PC-3 (cell line): ENCODE data around the gene OCA2. TPM values are rescaled to one million over a fixed set of nuclear protein-coding genes. Genes with fewer than 3 reads are reported as not detected.
"Not testable (repeated sequence)": the region's sequence is repeated elsewhere in the genome, so short reads cannot be mapped to it uniquely, and the experiment has no call there.

Experiments used
- ATAC-seq: fragments of 200-7000 bp; cut with Tn5 transposase; 2 replicates; pipeline ENCODE4 v1.9.1; 2020; ENCODE audit warnings: mild to moderate bottlenecking, moderate library complexity
- BruUV-seq: library from RNA; stranded (reverse); fragments of 400-500 nt; replicated peaks from 2 replicates; lab custom pipeline; 2021; lab: Mats Ljungman, UMichigan
- CTCF ChIA-PET: fragments of 300-600 bp; sonication (Branson Sonifier 250); formaldehyde crosslinking; loops from one replicate; lab custom pipeline; 2022; ENCODE audit warnings: antibody characterized with exemption; lab: Charles Lee
- POLR2A ChIA-PET: fragments of 300-600 bp; sonication (Branson Sonifier 250); formaldehyde crosslinking; loops from one replicate; lab custom pipeline; 2022; ENCODE audit warnings: antibody characterized with exemption; ENCODE audit not compliant: unreplicated experiment; lab: Charles Lee
- DNase-seq: peaks from one replicate; pipeline ENCODE4 v3.0.0-alpha.2; 2015
- H2AFZ ChIP-seq: fragments of 300-600 bp; sonication (generic); 2 replicates; pipeline ENCODE4 v1.6.0; 2016; ENCODE audit warnings: antibody characterized with exemption, low read length
- H3F3A ChIP-seq: fragments of 300-600 bp; sonication (generic); one replicate; pipeline ENCODE4 v1.6.0; 2017; ENCODE audit warnings: antibody characterized with exemption, low read length, control low read depth, mild to moderate bottlenecking; ENCODE audit not compliant: unreplicated experiment
- H3K27ac ChIP-seq: fragments of 300-600 bp; sonication (generic); 2 replicates; pipeline ENCODE4 v1.5.1; 2016; ENCODE audit warnings: mild to moderate bottlenecking, low read length
- H3K27me3 ChIP-seq: fragments of 300-600 bp; sonication (generic); 2 replicates; pipeline ENCODE4 v1.6.1; 2016; ENCODE audit warnings: low read length, mixed read lengths
- H3K36me3 ChIP-seq: fragments of 300-600 bp; sonication (generic); 2 replicates; pipeline ENCODE4 v1.6.1; 2016; ENCODE audit warnings: low read depth, mixed run types, low read length, mixed read lengths
- H3K4me1 ChIP-seq: fragments of 300-600 bp; sonication (generic); 2 replicates; pipeline ENCODE4 v1.5.1; 2016; ENCODE audit warnings: low read length; ENCODE audit not compliant: insufficient read depth
- H3K4me2 ChIP-seq: fragments of 300-600 bp; sonication (generic); 2 replicates; pipeline ENCODE4 v1.6.0; 2016; ENCODE audit warnings: low read length
- H3K4me3 ChIP-seq: fragments of 300-600 bp; sonication (generic); 2 replicates; pipeline ENCODE4 v1.5.1; 2016; ENCODE audit warnings: mild to moderate bottlenecking, low read length, mixed read lengths
- H3K79me2 ChIP-seq: fragments of 300-600 bp; sonication (generic); 2 replicates; pipeline ENCODE4 v1.6.1; 2017; ENCODE audit warnings: low read length, mixed read lengths
- H3K9ac ChIP-seq: fragments of 300-600 bp; sonication (generic); 2 replicates; pipeline ENCODE4 v1.6.0; 2016; ENCODE audit warnings: mild to moderate bottlenecking, low read length
- H3K9me2 ChIP-seq: fragments of 300-600 bp; sonication (generic); replicated peaks from 2 replicates; pipeline ENCODE4 v1.6.1; 2016; ENCODE audit warnings: mixed run types, low read length, mixed read lengths
- H3K9me3 ChIP-seq: fragments of 300-600 bp; sonication (generic); 2 replicates; pipeline ENCODE4 v1.6.1; 2016; ENCODE audit warnings: low read length, mixed read lengths
- H4K20me1 ChIP-seq: fragments of 300-600 bp; sonication (generic); 2 replicates; pipeline ENCODE4 v1.6.1; 2016; ENCODE audit warnings: low read length, mixed read lengths
- CTCF ChIP-seq: fragments of 300-600 bp; sonication (generic); conservative IDR thresholded peaks from 2 replicates; pipeline ENCODE4 v1.5.1; 2017; ENCODE audit warnings: antibody characterized with exemption, low read depth, mild to moderate bottlenecking, low read length
- EZH2 ChIP-seq: fragments of 300-600 bp; sonication (generic); IDR thresholded peaks from one replicate; pipeline ENCODE4 v1.6.1; 2017; ENCODE audit warnings: antibody characterized with exemption, mild to moderate bottlenecking, low read length; ENCODE audit not compliant: unreplicated experiment
- EZH2phosphoT487 ChIP-seq: fragments of 300-600 bp; sonication (generic); IDR thresholded peaks from 2 replicates; pipeline ENCODE4 v1.6.1; 2018; ENCODE audit warnings: mild to moderate bottlenecking, antibody characterized with exemption, low read length, borderline replicate concordance
- intact Hi-C: fragments of 100-400 bp; cut with micrococcal nuclease; formaldehyde crosslinking; loops from 2 replicates; pipeline ENCODE4 v1.9.0; 2023
- total RNA-seq: library from RNA; depleted of rRNA; stranded (reverse); fragments of >200 nt; gene quantifications from 2 replicates; pipeline ENCODE4 v1.2.3, GENCODE V29; 2014

The OCA2 gene
- total RNA-seq, 1 experiment from 2014 or later, result not detected

- no TSS peak for BruUV-seq
- DNase-seq (no peak), ATAC-seq (no peak)
- TF ChIP-seq CTCF (no peak), EZH2 (no peak), EZH2phosphoT487 (no peak)
- no peaks in the 10 kb centered on the region for H3K4me1 ChIP-seq
- H3K79me2 ChIP-seq, result no peaks in the 10 kb centered on the region
- no peaks in the 10 kb centered on the region for H4K20me1 ChIP-seq
- H2AFZ ChIP-seq, result no peak overlapping the region
- H3K4me3 ChIP-seq, result no peak overlapping the region
- intact Hi-C loops, result no loop called here
- H3K27ac ChIP-seq, result no peak overlapping the region
- CTCF ChIA-PET, result no interaction called here
- H3K4me2 ChIP-seq, result no peak overlapping the region
- no peaks in the 10 kb centered on the region for H3F3A ChIP-seq
- H3K36me3 ChIP-seq, result peaks cover 14% of the 10 kb centered on the region
- H3K9ac ChIP-seq, result no peak overlapping the region
- H3K27me3 ChIP-seq, result no peaks in the 10 kb centered on the region
- POLR2A ChIA-PET, result no interaction called here
- H3K9me2 ChIP-seq, result no peaks in the 10 kb centered on the region
- no peaks in the 10 kb centered on the region for H3K9me3 ChIP-seq
Observed at GRCh38 chr15:28140062-28140461, 40.9 kb upstream of the OCA2 start.

DNA sequence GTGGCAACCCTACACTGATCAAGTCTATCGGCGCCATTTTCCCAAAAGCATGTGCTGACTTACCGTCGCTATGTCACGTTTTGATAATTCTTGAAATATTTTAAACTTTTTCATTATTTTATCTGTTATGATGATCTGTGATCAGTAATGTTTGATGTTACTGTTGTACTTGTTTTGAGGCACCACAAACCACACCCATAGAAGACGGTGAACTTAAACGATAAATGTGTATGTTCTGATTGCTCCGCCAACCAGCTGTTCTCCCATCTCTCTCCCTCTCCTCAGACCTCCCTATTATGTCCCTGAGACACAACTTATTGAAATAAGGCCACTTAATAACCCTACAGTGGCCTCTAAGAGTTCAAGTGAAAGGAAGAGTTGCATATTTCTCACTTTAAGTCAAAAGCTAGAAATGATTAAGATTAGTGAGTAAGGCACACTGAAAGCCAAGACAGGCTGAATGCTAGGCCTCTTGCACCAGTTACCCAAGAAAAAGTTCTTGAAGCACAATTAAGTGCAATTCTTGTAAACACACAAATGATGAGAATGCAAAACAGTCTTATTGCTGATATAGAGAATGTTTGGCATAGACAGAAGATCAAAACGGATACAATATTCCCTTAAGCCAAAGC lies 38.4 kb upstream of the OCA2 start:
- H3K79me2 ChIP-seq, H3K4me1 ChIP-seq, H3K9ac ChIP-seq, H3K27me3 ChIP-seq, H3K4me3 ChIP-seq, H2AFZ ChIP-seq, CTCF ChIA-PET, intact Hi-C loops, ATAC-seq, H3K9me2 ChIP-seq, H3K4me2 ChIP-seq, H3K36me3 ChIP-seq, H3K9me3 ChIP-seq, DNase-seq, H4K20me1 ChIP-seq, BruUV-seq, H3F3A ChIP-seq, H3K27ac ChIP-seq: not testable (repeated sequence)
- POLR2A ChIA-PET, result interaction anchor here (0.7 kb wide), 1 partner anchor 31 kb away, joined by 3 read pairs; no protein-coding TSS in a partner anchor

GRCh38 chr15:28136236-28136904 lies 37.3 kb upstream of the OCA2 start:
- CTCF ChIA-PET, H3K9me2 ChIP-seq, ATAC-seq, H3K79me2 ChIP-seq, H3K4me3 ChIP-seq, H4K20me1 ChIP-seq, H3K9me3 ChIP-seq, DNase-seq, H3K36me3 ChIP-seq, BruUV-seq, H3K9ac ChIP-seq, intact Hi-C loops, H3K4me2 ChIP-seq, H3K27ac ChIP-seq, H3K4me1 ChIP-seq, H3F3A ChIP-seq, H3K27me3 ChIP-seq, H2AFZ ChIP-seq: not testable (repeated sequence)
- POLR2A ChIA-PET, result interaction anchor here (0.7 kb wide), 1 partner anchor 29 kb away, joined by 3 read pairs; no protein-coding TSS in a partner anchor
